ENCODE measurements around the gene ERH. TPM values are rescaled to one million over a fixed set of nuclear protein-coding genes. Genes with fewer than 3 reads are reported as not detected.

The ERH gene
- total and polyA plus RNA-seq, 5 donors: 112 to 141 (median 124) TPM

Other genes starting within 250 kb of the ERH start
- gene DCAF5, start 245.2 kb downstream of the ERH start, total RNA-seq: 10 to 100 TPM; 46.6 to 53.6 (median 48.0) TPM
- 22.5 TPM for gene DCAF5, start 245.2 kb downstream of the ERH start, polyA plus RNA-seq
- gene EXD2, start 206.8 kb downstream of the ERH start, total RNA-seq: 10 to 100 TPM; 18.0 to 22.1 (median 19.2) TPM
- 12.0 TPM for gene EXD2, start 206.8 kb downstream of the ERH start, polyA plus RNA-seq
- gene GALNT16, start 138.1 kb downstream of the ERH start, total RNA-seq: 10 to 100 TPM; 24.3 to 50.9 (median 34.0) TPM
- gene GALNT16, start 138.1 kb downstream of the ERH start, polyA plus RNA-seq: 33.2 TPM
- gene SLC39A9, start 393 bp upstream of the ERH start, total RNA-seq: 10 to 100 TPM; 23.7 to 34.5 (median 25.2) TPM
- 10.3 TPM for gene SLC39A9, start 393 bp upstream of the ERH start, polyA plus RNA-seq
- gene PLEKHD1, start 86.4 kb upstream of the ERH start, total RNA-seq: under 1 TPM; 0.06 to 0.20 (median 0.12) TPM
- 0.07 TPM for gene PLEKHD1, start 86.4 kb upstream of the ERH start, polyA plus RNA-seq
- not detected for gene CCDC177, start 176.6 kb upstream of the ERH start, total RNA-seq
- gene CCDC177, start 176.6 kb upstream of the ERH start, polyA plus RNA-seq: not detected
- 10 to 100 TPM; 16.5 to 25.9 (median 22.1) TPM for gene SUSD6, start 213.3 kb upstream of the ERH start, total RNA-seq
- 9.1 TPM for gene SUSD6, start 213.3 kb upstream of the ERH start, polyA plus RNA-seq